Epidermal melanocyte (primary cell): ENCODE measurements around the gene ZNF22.

Experiments used
- DNase-seq: peaks from one replicate; pipeline ENCODE4 v3.0.0; 2011; ENCODE audit warnings: low spot score; ENCODE audit not compliant: insufficient read length

The ZNF22 gene

DNA sequence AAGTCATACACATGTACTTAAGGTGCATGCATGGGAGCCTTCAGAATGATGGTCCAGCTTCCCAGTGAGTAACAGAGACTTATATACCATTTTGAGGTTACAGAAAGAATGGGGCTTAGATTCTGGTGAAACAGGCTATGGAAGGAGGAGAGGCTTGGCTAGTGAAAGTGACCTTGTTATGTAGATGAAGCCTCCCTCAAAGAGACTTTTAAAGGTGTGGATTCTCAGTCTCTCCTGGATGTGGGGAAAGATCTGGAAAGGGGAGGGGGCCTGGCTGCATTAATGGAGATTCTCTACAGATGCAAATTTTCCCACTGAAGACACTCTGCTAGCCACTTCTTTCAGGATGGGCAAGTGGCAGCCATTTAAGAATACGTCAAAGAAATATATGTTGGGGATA is 35.6 kb upstream of the ZNF22 start:
- no peak for DNase-seq

DNA sequence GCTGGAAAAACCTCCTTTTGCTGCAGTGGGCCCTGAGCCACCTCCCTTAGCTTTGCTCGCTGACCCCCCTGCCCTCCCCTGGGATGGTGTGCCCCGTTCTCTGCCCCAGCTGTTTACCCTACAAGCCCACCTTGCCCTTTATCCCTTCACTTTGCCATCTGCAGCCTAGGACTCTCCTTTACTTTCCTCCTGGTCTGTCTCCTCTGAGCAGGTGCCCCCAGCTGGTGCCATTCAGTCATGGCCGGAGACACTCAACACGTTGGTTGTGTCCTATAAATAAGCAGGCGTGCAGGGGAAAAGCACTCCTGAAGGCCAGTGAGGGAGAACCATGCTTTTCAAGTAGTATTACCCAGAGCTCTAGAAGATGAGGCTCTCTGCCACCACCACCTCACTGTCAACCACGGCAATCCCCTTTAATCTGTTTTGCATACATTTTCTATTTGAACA is 35.0 kb upstream of the ZNF22 start:
- no peak for DNase-seq

DNA sequence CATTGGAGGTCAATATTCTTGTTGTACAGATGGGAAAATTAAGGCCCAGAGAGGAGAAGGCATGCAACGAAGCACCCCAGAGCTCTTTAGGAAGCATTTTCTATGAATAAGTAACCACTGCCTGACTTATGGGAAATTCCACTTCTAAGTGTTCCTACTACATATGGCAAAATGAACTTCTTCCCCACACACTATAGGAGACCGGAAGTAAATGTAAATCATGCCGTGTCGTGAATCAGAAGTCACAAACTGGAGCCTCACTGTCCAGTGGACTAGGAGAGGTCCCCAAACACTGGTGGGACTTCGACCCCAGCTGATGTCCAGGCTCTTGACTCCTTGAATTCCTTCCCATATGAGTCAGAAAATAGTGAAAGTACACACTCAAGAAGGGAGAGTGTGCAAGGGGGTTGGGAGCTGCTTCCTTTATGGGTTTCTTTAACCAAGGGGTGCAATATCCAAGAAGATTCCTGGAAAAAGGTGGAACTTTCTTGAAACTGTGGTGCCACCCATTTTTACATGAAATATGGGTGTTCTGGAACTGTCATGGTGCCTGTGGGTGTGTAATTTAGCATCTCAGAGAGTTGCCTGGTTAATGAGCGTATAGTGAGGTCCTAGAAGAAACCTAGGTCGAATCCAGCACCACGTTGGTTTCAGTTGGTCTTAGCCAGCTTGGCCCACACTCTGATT is 34.5 kb upstream of the ZNF22 start:
- no peak for DNase-seq

DNA sequence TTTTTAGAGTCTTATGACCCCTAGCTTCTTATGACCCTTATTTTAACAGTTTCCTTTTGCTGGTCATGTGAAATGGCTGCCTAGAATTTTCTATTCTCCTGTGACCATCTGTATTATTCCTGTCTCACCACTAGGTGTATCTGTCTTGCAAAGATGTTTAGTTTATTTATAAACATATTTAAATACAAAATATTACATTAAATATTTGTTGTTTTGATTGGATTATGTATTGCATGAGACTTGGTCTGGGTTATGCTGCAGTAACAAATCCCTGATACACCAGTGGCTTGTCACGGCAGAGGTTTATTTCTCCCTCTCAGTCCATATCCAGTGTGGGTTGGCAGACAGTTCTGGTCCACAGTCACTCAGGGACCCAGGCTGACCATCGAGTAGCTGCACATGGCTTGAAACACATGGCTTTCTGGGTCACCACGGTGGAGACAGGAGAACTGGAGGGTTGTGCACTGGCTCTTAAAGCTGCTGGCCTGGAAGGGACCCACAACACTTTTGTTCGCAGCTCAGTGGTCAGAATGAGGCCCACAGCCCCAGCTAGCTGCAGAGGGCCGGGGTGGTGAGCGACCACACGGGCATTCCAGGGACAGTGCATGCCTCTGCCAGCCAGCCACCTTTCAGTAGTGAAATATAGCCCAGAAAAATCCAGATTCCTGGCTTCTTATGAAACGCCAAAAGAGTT is 33.8 kb upstream of the ZNF22 start:
- DNase-seq: no peak

DNA sequence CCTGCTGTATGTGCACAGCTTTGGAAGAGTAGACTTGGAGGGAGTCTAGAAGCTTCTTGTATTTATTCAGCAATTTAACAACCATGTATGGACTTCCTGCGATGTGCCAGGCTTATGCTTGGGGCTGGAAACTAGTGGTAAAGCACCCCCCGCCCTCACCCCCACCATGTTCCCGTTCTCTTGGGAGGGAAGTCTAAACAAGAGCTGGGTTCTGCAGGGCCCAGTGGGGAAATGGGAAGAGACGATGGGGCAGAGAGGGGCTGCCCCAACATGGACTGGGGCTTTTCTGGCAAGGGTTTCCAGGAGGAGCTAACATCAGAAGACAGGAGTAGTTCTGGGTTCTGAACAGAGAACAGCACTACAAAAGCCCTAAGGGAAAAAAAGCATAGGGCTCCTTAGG is 33.1 kb upstream of the ZNF22 start:
- DNase-seq: no peak

DNA sequence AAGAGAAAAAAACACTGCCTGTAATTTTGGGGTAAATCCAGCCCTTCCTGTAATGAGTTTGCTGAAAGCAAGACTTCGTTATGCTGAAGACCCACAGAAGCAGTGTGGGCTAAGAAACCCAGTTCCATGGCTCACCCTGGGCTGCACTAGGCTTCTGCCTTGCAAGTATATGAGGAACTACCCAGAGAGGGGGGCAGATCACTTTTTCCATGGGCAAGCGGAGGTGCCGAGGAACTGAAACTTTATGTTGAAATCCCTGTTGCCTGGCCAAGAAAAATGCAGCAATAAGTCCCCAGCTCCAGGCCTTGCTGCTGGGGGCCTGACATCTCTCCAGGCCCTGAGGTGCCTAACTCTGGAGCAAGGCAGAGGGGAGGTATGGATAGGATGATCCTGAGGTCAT is 32.6 kb upstream of the ZNF22 start:
- no peak for DNase-seq

DNA sequence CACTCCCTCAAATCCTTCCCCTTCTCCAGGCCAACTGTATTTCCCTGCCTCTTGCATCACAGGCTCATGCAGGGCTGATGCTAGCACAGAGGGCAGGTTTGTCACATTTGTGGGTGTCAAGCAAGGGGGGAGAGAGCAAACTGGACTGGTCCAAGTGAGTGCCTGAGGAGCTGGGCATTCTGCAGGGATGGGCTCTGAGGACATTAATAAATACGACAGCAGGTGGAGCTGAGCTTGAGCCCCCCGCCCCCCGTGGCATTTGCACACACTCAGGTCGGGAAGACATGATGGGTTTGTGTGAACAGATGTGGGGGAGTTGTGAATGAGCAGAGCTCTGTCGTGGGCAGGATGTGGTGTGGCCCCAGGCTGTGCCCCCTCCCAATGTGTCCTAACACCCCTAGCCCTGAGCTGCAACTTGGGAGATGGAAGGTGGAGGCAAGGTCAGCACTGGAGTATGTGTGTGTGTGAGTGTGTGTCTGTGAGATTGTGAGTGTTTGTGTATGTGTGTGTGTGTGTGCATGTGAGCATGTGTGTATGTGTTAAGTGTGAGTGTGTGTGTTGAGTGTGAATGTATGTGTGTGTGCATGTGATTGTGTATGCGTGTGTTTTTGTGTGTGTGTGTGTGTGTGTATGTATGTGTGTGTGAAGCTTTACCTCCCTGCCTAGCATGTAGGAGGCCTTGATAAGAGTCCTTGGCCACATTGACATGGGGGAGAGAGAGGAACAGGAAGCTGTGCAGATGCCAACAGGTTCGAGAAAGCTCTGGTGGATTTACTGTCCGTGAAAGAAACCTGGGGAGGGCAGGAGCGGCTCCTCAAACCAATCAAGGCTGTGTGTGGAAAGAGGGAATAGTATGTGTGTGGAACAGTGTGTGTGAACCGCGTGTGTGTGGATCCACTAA is 32.0 kb upstream of the ZNF22 start:
- no peak for DNase-seq

DNA sequence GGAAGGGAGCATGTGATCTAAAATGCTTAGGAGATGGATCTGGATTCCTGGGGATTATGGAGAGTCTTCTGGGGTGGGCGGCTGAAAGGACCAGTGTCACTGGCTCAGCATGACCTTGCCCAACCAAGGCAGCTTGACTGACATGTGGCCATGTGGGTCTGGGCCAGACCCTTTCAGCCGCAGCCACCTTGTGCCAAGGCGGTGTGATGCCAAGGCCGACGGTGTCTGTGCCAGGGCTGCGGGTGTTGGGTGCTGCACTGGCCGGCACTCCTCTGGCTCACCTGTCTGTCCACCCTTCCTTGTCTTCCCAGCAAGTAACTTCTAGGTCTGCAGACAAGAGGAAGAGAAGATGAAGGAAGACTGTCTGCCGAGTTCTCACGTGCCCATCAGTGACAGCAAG is 30.9 kb upstream of the ZNF22 start:
- DNase-seq: no peak

DNA sequence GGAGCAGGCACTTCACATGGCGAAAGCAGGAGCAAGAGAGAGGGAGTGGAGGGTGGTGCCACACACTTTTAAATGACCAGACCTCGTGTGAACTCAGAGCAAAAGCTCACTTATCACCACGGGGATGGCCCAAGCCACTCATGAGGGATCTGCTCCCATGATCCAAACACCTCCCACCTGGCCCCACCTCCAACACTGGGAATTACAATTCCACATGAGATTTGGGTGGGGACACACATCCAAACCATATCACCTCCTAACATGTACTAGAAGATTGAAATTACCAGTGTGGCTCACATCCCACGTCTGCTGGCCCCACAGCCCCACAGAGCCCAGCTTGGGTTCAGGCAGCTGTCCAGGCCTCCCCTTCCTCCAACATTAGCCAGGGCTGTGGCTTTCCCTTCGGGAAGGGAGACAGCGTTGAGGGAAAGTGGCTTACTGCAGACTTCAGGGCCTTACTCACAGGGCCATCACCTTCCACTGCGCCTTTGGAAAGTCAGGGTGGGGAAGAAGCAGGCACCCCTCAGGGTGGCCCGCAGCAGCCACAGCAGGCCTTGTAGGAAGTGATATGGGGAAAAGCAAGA is 29.8 kb upstream of the ZNF22 start:
- no peak for DNase-seq

DNA sequence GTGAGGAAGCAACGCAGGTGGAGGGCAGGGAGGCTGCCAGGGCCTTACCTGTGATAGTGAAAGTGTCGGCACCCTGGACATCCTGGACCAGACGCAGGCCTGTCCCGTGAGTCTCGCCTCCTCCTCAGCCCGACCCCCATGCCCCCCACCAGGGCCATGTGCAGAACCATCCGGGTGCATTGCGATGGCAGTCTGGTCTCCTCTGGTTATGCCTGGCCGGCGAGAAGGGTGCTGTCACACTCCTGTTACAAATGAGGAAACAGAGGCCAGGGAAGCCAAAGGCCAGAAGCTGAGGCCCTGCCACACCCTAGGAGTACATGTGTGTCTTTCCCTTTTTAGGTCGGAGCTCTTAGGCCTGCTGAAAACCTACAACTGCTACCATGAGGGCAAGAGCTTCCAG is 29.3 kb upstream of the ZNF22 start:
- no peak for DNase-seq

DNA sequence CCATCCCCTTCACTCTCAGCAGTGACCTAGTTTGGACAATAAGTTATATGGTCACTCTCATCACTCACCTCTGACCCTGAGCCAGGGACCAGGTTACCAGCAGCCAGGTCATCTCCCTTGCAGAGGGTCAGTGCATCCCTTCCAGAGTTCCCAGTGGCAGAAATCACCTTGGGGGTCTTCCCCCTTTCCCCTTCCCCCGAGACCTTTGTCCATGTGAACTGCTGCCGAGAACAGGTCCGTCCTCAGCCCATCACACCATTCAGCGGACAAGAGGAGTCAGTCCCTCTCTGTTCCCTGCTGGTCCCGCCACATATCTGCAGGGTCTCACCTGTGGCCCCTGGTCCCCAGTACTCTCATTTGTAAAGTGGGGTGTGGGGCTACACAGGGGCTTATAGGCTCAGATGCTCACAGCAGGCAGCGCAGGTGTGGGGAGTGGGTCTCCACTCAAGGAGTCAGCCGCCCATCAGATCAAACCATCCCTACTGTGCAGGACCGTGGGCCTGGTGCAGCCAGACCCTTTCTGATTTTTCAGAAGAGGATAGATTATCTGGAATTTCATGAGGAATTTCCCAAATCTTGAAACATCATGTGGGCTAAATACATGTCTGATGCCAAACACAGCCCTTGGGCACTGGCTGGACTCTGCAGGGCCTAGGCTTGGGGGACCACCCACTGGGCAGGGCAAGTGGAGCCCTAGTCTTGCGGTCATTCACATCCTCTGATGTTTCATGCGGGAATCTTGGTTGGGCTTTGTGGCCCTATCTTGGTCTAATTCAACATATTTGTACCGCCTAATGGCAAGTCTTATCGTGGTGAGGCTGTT is 28.6 kb upstream of the ZNF22 start:
- no peak for DNase-seq

DNA sequence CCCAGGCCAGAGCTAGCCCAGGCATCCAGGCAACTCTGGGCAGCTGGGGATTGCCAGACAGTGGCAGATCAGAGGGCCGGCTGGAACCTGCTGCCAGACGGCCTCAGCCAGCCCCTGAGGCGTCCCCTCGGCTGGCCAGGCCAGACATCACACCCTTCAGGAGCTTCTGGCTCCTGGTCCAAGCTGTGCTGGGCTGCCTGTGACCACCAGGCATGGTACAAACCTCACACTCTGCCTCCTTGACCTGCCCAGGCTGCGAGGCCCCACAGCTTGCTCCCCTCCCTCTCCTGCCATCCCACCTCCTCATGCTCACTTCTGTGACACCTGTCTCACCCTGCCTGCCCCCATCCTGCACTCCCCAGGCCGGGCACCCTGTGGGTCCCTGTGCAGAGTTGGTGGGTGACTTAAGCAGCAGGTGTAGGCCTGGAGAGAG is 27.8 kb upstream of the ZNF22 start:
- no peak for DNase-seq

DNA sequence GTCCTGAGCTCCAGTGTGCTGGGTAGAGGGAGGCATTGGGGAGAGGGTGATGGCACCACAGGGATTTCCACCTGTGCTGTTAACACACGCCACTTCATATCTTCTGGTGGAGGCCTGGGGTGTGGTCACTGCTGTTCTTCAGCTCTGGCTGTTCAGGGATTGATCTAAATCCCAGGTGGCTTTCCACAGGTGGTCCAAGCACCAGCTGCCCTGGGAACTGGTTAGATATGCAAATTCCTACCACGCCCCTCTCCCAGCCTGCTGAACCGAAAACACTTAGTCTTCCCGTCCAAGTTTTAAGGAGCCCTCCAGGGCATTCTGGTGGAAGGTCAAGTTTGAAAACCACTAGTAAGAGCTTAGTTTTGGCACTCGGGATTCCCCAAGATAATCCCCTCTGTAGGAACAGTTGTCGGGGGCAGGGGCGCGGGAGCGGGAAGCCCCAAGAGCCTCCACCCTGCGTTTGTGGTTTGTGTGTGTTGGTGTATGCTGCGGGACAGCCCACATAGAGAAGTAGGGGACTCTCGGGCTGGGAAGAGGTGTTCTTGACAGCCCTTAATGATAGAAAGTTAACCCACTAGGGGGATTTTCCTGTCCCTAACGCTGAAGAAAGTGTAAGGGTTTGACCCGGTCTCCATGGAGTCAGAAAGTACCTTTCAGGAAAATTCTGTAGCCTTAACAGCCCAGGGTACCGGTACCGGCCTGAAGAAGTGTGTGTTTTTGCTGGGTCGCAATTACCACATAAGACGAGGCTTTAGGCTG is 27.2 kb upstream of the ZNF22 start:
- DNase-seq: no peak

DNA sequence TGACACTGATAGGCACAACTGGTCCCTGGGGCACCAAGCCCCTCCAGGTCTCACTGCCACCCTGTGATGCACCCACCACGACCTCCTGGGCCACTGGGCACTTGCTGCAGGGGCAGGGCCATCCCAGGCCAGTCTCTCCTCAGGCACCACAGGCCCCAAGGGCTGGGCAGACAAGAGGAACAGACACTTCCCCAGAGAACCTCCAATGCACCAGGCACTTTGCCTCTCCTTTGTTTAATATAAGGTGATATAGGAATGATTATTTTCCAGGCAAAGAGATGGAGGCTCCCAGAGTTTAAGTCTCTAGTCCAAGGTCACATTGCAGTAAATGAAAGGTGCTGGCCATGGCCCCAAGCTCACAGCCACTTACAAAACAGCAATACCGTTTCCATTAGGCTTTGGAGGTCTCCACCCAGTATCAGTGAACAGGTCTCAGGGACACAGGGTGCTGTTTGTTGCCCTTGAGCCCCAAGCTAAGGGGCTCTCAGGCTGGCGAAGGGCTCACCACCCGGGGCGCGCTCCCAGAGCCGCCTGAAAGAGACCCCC is 26.6 kb upstream of the ZNF22 start:
- DNase-seq: no peak

DNA sequence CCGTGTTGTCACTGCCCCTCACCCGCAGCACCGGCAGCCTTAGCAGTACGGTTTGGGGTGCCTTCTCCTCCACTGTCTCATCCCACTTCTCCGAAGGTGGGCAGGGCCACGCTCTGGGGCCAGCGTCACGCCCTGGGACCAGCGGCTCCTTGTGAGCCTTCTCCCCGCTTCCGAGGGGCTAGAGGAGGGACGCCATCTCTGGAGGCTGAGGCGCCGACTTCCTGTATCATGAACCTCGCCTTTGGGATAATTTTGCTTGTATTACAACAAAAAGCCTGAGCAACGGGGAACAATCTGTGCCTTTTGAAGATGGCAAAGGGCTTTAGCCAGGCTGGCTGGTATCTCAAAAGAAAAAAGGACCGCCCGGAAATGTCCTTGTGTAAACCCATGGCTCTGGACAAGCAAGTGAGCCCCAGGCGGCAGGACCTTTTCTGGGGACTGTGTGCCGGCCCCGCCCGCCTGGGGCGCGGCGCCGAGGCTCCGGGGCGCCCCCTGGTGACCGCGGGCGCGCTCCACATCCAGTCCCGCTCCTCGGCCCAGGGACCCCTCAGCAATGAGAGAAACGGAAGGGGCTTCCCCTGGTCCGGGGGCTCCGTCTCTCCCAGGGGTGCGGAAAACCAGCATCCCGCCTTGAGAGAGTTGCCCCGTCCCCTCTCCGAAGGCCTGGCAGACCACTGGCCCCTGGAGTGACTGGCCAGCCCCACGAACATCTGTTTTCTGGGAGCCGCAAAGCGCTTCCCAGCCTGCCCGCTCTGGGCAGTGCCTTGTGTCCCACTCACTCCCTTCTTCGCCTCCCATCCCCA is 25.9 kb upstream of the ZNF22 start:
- DNase-seq: peak; percentile 52

DNA sequence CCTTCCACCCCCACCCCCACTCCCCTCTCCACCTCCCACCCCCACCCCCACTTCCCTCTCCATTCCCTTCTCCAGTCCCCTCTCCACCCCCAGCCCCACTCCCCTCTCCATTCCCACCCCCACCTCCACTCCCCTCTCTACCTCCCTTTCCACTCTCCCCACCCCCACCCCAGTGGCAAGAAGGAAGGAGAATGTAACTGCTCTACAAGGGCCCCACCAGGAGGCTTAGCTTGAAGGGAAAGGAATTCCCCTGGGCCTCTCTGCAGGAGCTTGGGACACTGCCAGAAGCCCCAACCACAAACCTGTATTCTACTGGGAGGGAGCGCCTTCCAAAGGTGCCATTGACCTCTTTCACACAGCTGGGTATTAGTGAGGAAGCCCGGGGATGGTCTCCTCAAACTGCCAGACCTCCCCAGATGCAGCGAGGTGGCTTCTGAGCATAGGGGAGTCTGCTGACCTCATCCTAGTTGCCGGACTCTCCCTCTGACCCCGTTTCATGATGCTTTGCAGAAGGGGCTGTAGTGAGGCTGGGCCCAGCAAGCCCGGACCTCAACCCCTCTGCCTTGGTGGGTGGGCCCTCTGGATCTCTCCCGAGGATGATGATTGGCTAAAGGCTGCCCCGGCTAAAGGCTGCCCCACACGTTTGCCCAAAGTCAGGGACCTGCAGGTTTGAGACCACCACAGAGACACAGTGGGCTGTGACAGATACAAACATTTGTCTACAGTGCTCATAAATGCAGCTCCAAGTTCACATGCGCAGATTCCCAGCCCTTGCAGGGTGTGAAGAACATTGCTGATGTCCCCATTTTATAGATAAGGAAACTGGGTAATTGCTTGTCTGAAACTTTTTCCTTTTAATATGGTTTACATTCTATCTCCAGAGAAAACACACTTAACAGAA is 25.0 kb upstream of the ZNF22 start:
- no peak for DNase-seq

DNA sequence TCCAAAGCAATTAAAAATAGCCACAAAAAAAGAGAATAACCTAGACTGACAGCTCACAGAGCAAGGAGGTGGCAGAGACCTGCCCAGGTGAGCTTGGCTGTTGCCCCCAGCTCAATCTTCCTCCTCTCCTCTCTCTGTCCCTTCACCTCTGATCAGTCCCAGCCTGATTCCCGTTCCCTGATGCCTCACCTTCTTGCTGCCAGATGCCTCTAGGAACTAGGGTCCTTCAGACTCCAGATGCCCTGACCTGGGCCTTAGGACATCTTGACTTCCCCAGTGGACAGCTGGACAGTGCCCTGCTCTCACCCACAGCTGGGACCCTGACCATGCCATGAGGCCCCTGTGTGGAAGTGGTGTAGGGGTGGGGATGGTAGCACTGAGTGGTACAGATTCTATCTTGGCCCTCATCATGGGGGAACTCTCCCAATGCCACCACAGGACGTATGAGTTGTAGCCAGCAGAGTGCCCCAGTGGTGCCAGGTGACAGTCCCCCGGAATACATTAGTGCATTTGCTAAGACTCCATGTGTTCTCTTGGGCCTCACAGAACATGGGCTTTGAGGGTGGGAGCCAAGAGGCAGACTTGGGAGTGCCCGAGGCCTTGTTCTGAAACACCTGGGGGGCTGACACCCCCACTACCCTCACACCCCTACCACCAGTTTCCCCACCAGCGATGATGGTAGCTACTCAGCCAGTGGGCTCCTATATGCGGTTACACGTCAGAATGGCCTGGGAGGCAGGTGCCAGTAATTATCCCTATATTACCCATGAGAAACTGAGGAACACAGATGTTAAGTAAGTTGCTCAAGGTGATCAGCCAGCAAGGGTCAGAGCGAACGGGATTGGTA is 24.1 kb upstream of the ZNF22 start:
- no peak for DNase-seq
